Coronary artery (tissue), 2 donors: ENCODE data around the gene UBE4B.

Experiments used
- DNase-seq: peaks from one replicate; pipeline ENCODE4 v3.0.0-alpha.2; 2017; ENCODE audit warnings: low spot score
- H3K27ac ChIP-seq, 2 donors: fragments of 200-600 bp; sonication (generic); one replicate each; pipeline ENCODE4 v1.5.1; 2016 to 2019
- H3K4me3 ChIP-seq: fragments of 200-600 bp; sonication (generic); 2 replicates; pipeline ENCODE4 v1.5.1; 2016; ENCODE audit warnings: mild to moderate bottlenecking, moderate library complexity
- CTCF ChIP-seq: fragments of 200-600 bp; sonication (generic); IDR thresholded peaks from one replicate; pipeline ENCODE4 v1.5.1; 2019; ENCODE audit warnings: antibody characterized with exemption

The UBE4B gene

GRCh38 chr1:10132852-10133251 lies 100.1 kb downstream of the UBE4B start:
- TF ChIP-seq CTCF = no peak
- Histone ChIP-seq H3K27ac (no peak overlapping the region), H3K4me3 (no peak overlapping the region)
- DNase-seq = no peak

GRCh38 chr1:10140981-10141380 lies 108.2 kb downstream of the UBE4B start:
- no peak overlapping the region for H3K4me3 ChIP-seq
- DNase-seq = no peak
- no peak for TF ChIP-seq CTCF
- H3K27ac ChIP-seq = no peak overlapping the region

- no peak overlapping the region for H3K27ac ChIP-seq
- no peak for DNase-seq
- no peak overlapping the region for H3K4me3 ChIP-seq
- TF ChIP-seq CTCF = no peak
Measured at GRCh38 chr1:10143961-10144485, 111.3 kb downstream of the UBE4B start.

- no peak overlapping the region for H3K4me3 ChIP-seq
- no peak for TF ChIP-seq CTCF
- DNase-seq = no peak
- H3K27ac ChIP-seq = no peak overlapping the region
Measured at GRCh38 chr1:10146391-10146790, 113.6 kb downstream of the UBE4B start.

GRCh38 chr1:10149231-10149630 lies 116.5 kb downstream of the UBE4B start:
- DNase-seq = no peak
- TF ChIP-seq CTCF = no peak
- Histone ChIP-seq H3K27ac (no peak overlapping the region), H3K4me3 (no peak overlapping the region)

- no peak overlapping the region for H3K4me3 ChIP-seq
- no peak overlapping the region for H3K27ac ChIP-seq
- TF ChIP-seq CTCF = peak; percentile 21
- no peak for DNase-seq
Measured at GRCh38 chr1:10152709-10153284, 120.0 kb downstream of the UBE4B start.

GRCh38 chr1:10155087-10155712 lies 122.4 kb downstream of the UBE4B start:
- Histone ChIP-seq H3K4me3 (no peak overlapping the region), H3K27ac (peak overlapping the region; percentile 74 to 80)
- no peak for TF ChIP-seq CTCF
- DNase-seq = no peak
